Uterus (tissue), 4 donors: ENCODE results near the gene LGALS16. TPM values are rescaled to one million over a fixed set of nuclear protein-coding genes. Genes with fewer than 3 reads are reported as not detected.

Experiments used
- DNase-seq, 2 donors: peaks; one replicate each; pipeline ENCODE4 v3.0.0-alpha.2; 2019 to 2020
- H3K27ac ChIP-seq, 2 donors: fragments of 200-600 bp; sonication (generic); 1 replicate in 1 of 2; 2 replicates in 1 of 2; pipeline ENCODE4 v1.5.1; 2016 to 2018
- H3K27me3 ChIP-seq, 2 donors: fragments of 200-600 bp; sonication (generic); one replicate each; pipeline ENCODE4 v1.5.1; 2018 to 2019; ENCODE audit warnings: control low read depth in 1 of 2
- H3K36me3 ChIP-seq, 2 donors: fragments of 200-600 bp; sonication (generic); one replicate each; pipeline ENCODE4 v1.5.1; 2019; ENCODE audit warnings: control low read depth in 1 of 2
- H3K4me1 ChIP-seq, 2 donors: fragments of 200-600 bp; sonication (generic); one replicate each; pipeline ENCODE4 v1.5.1; 2018 to 2019; ENCODE audit warnings: control low read depth in 1 of 2
- H3K4me3 ChIP-seq, 2 donors: fragments of 200-600 bp; sonication (generic); 1 replicate in 1 of 2; 2 replicates in 1 of 2; pipeline ENCODE4 v1.5.1; 2018 to 2019; ENCODE audit warnings: mild to moderate bottlenecking in 1 of 2
- H3K9me3 ChIP-seq, 2 donors: fragments of 200-600 bp; sonication (generic); one replicate each; pipeline ENCODE4 v1.5.1; 2019; ENCODE audit warnings: control low read depth in 1 of 2
- CTCF ChIP-seq, 4 experiments: fragments of 200-600 bp in 2 of 4; fragments of 450-650 bp in 2 of 4; sonication (generic) in 2 of 4; IDR thresholded peaks; one replicate each; pipeline ENCODE4 v1.5.1; 2016 to 2019; ENCODE audit warnings: antibody characterized with exemption in 4 of 4, mild to moderate bottlenecking in 2 of 4, moderate library complexity in 1 of 4
- POLR2A ChIP-seq, 2 donors: fragments of 450-650 bp; IDR thresholded peaks; one replicate each; pipeline ENCODE4 v1.6.1; 2016; ENCODE audit warnings: antibody characterized with exemption in 2 of 2, mild to moderate bottlenecking in 1 of 2, moderate library complexity in 1 of 2
- intact Hi-C: fragments of 100-400 bp; cut with DNase I; formaldehyde crosslinking; loops from one replicate; pipeline ENCODE4 v1.15.1; 2023; ENCODE audit warnings: low total_unique reads
- total RNA-seq, 4 donors: library from RNA; depleted of rRNA in 3 of 4; stranded (reverse); fragments of >200 nt in 3 of 4; gene quantifications; one replicate each; pipeline versions ENCODE4 v1.1.0 to v1.2.4, GENCODE V29; 2014 to 2023
- donor health status: DM: yes; HTN: yes; CAD: no.

The LGALS16 gene, protein sequence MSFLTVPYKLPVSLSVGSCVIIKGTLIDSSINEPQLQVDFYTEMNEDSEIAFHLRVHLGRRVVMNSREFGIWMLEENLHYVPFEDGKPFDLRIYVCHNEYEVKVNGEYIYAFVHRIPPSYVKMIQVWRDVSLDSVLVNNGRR
- not detected for total RNA-seq

DNA sequence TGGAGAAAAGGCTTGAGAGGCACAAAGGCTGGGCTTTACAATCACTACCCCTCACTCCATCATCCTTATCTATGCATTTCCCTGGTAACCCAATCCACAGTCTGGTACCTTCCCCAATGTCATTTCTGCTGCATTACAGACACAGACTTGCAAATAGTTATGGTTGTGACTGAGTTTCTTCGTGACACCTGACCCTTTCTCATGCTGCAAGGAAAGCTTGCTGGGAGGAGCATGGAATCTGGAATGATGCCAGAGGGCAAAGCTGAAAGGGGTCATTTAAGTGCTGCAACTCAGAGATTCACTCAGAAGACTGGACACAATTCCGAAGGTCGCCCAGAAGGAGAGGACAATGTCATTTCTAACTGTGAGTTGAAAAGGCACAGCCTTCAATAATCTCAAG is at the start of gene LGALS16:
TSS of gene LGALS16 (plus strand) at position 301 of the 400 bp plus-strand sequence. CDS start at position 350, 49 bp downstream.
- Histone ChIP-seq H3K27me3 (no peaks in the 10 kb centered on the region), H3K4me3 (no peak within 1 kb of the TSS), H3K4me1 (no peaks in the 10 kb centered on the region), H3K9me3 (no peaks in the 10 kb centered on the region), H3K36me3 (no peaks in the 10 kb centered on the region), H3K27ac (no peak within 1 kb of the TSS)
- no peak for TF ChIP-seq POLR2A (IDR thresholded peaks at IDR 0.05)
- TF ChIP-seq CTCF (IDR thresholded peaks at IDR 0.05), result no peak
- intact Hi-C loops, result no loop called here
- DNase-seq, result no peak

- Histone ChIP-seq H3K27ac (no peak overlapping the region), H3K4me1 (no peaks in the 10 kb centered on the region), H3K27me3 (no peaks in the 10 kb centered on the region), H3K4me3 (no peak overlapping the region), H3K36me3 (no peaks in the 10 kb centered on the region), H3K9me3 (no peaks in the 10 kb centered on the region)
- DNase-seq, result no peak
- intact Hi-C loops, result no loop called here
- no peak for TF ChIP-seq CTCF (IDR thresholded peaks at IDR 0.05)
These were observed 48.7 kb upstream of the LGALS16 start for GRCh38 chr19:39607021-39607420.

DNA sequence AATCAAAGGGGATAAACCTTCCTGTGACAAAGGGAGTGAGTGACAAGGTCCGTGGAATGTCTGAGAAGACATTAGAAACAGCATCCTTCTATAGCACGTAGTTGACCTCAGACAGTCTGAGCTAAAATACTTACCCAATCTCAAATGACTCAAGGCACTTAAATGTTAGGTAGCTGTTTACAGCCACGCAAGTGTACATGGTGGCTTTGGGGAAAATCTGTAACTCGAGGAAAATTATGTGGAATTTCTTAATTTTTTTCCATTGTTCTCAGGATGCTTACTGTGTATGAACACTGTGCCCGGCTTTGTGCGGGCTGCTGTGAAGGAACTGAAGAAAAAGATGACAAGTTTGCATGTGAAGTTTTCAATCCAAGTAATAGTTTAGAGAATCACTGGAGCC is 48.2 kb upstream of the LGALS16 start:
- no peak overlapping the region for H3K4me3 ChIP-seq
- H3K36me3 ChIP-seq, result no peaks in the 10 kb centered on the region
- H3K27me3 ChIP-seq, result no peaks in the 10 kb centered on the region
- no peaks in the 10 kb centered on the region for H3K4me1 ChIP-seq
- no peak for TF ChIP-seq POLR2A (IDR thresholded peaks at IDR 0.05)
- TF ChIP-seq CTCF (IDR thresholded peaks at IDR 0.05), result no peak
- no peak for DNase-seq
- intact Hi-C loops, result no loop called here
- no peaks in the 10 kb centered on the region for H3K9me3 ChIP-seq
- H3K27ac ChIP-seq, result no peak overlapping the region

DNA sequence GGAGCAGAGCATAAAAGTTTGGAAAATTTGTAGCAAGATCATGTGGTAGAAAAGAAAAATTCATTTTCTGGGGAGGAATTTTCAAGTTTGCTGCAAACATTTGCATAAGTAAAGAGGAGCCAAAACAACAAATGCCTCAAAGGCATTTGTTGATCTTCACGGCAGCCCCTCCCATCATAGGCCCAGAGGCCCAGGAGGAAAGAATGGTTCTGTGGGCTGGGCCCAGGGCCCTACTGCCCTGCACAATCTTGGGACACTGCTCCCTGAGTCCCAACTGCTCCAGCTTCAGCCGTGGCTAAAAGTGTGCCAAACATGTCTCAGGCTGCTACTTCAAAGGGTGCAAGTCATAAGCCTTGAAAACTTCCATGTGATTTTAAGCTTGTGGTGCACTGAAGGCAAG is 42.1 kb upstream of the LGALS16 start:
- Histone ChIP-seq H3K9me3 (no peaks in the 10 kb centered on the region), H3K4me1 (no peaks in the 10 kb centered on the region), H3K27ac (no peak overlapping the region), H3K4me3 (no peak overlapping the region), H3K27me3 (no peaks in the 10 kb centered on the region), H3K36me3 (no peaks in the 10 kb centered on the region)
- DNase-seq, result no peak
- TF ChIP-seq POLR2A (IDR thresholded peaks at IDR 0.05) (no peak), CTCF (IDR thresholded peaks at IDR 0.05) (no peak)
- intact Hi-C loops, result no loop called here

- Histone ChIP-seq H3K36me3 (no peaks in the 10 kb centered on the region), H3K27me3 (no peaks in the 10 kb centered on the region), H3K4me1 (no peaks in the 10 kb centered on the region), H3K9me3 (no peaks in the 10 kb centered on the region), H3K4me3 (no peak overlapping the region), H3K27ac (no peak overlapping the region)
- intact Hi-C loops, result no loop called here
- TF ChIP-seq POLR2A (IDR thresholded peaks at IDR 0.05) (no peak), CTCF (IDR thresholded peaks at IDR 0.05) (no peak)
- no peak for DNase-seq
These were observed 38.0 kb upstream of the LGALS16 start for GRCh38 chr19:39617745-39618144.
